Testis (tissue), 2 donors: Measurements from ENCODE around the gene ARHGAP36.

Source experiments
- POLR2A ChIP-seq: fragments of 450-650 bp; IDR thresholded peaks from one replicate; pipeline ENCODE4 v1.6.1; 2017; ENCODE audit warnings: antibody characterized with exemption, mild to moderate bottlenecking, moderate library complexity
- TF ChIP-seq, protein P1 (sequence below), 3 experiments: fragments of 450-650 bp in 2 of 3; fragments of 200-600 bp in 1 of 3; sonication (generic) in 1 of 3; IDR thresholded peaks; one replicate each; pipeline ENCODE4 v1.5.1; 2016 to 2019; ENCODE audit warnings: antibody characterized with exemption in 3 of 3, mild to moderate bottlenecking in 2 of 3, moderate library complexity in 1 of 3

DNA sequence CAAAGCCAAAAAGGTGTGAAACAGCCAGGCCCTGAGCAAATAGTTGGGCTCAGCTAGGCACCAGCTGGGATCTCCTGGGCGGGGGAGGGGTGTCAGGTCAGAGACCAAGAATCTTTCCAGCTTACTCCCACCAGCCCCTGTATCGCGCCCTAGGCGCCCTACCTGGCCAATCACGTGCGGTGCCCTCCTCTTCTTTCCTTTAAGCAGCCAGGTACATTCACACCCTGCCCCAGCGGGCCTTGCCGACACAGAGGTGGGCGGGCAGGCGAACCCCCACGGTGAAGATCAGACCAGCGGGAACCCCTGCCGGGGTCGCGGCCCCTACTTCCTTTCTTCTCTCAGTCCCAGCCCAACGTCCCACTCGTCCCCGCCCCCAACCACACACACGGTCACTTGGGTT is 9.1 kb downstream of the ARHGAP36 start:
- TF ChIP-seq, protein P1, sequence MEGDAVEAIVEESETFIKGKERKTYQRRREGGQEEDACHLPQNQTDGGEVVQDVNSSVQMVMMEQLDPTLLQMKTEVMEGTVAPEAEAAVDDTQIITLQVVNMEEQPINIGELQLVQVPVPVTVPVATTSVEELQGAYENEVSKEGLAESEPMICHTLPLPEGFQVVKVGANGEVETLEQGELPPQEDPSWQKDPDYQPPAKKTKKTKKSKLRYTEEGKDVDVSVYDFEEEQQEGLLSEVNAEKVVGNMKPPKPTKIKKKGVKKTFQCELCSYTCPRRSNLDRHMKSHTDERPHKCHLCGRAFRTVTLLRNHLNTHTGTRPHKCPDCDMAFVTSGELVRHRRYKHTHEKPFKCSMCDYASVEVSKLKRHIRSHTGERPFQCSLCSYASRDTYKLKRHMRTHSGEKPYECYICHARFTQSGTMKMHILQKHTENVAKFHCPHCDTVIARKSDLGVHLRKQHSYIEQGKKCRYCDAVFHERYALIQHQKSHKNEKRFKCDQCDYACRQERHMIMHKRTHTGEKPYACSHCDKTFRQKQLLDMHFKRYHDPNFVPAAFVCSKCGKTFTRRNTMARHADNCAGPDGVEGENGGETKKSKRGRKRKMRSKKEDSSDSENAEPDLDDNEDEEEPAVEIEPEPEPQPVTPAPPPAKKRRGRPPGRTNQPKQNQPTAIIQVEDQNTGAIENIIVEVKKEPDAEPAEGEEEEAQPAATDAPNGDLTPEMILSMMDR (IDR thresholded peaks at IDR 0.05): no peak
- no peak for TF ChIP-seq POLR2A
